PFSK-1 (cell line): ENCODE data around the gene TADA2B.

Source experiments
- POLR2AphosphoS5 ChIP-seq: IDR thresholded peaks from 2 replicates; pipeline ENCODE4 v1.6.1; 2012; ENCODE audit warnings: low read depth, mild to moderate bottlenecking, control low read depth, low read length, moderate library complexity
- TF ChIP-seq, protein P1 (sequence below), 2 experiments: IDR thresholded peaks; 2 replicates each; pipeline versions ENCODE4 v1.6.1 to v1.8.0; 2011 to 2012; ENCODE audit warnings: low read depth in 2 of 2, low read length in 2 of 2, control low read depth in 1 of 2, inconsistent platforms in 1 of 2, mild to moderate bottlenecking in 1 of 2, moderate library complexity in 1 of 2; ENCODE audit not compliant: insufficient read depth in 1 of 2

DNA sequence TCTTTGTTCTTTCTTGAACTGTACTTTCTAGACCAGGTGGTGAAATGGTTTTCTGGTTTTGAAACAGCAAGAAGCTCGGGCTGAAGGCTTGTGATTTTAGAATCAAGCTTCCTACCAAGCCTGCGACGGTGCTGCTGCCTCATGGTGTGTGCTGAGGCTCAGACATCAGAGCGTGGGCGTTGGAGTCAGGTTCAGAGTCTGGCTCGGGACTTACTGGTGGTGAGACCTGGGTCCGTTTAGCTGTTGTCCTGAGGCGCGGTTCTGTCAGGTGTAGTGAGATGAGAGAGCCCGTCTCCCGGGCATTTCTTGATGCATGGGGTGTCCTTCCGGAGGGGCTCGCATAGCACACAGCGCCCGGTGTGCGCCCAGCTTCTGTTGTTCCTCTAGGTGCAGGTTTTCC lies 19.7 kb upstream of the TADA2B start:
- TF ChIP-seq, protein P1, sequence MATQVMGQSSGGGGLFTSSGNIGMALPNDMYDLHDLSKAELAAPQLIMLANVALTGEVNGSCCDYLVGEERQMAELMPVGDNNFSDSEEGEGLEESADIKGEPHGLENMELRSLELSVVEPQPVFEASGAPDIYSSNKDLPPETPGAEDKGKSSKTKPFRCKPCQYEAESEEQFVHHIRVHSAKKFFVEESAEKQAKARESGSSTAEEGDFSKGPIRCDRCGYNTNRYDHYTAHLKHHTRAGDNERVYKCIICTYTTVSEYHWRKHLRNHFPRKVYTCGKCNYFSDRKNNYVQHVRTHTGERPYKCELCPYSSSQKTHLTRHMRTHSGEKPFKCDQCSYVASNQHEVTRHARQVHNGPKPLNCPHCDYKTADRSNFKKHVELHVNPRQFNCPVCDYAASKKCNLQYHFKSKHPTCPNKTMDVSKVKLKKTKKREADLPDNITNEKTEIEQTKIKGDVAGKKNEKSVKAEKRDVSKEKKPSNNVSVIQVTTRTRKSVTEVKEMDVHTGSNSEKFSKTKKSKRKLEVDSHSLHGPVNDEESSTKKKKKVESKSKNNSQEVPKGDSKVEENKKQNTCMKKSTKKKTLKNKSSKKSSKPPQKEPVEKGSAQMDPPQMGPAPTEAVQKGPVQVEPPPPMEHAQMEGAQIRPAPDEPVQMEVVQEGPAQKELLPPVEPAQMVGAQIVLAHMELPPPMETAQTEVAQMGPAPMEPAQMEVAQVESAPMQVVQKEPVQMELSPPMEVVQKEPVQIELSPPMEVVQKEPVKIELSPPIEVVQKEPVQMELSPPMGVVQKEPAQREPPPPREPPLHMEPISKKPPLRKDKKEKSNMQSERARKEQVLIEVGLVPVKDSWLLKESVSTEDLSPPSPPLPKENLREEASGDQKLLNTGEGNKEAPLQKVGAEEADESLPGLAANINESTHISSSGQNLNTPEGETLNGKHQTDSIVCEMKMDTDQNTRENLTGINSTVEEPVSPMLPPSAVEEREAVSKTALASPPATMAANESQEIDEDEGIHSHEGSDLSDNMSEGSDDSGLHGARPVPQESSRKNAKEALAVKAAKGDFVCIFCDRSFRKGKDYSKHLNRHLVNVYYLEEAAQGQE (IDR thresholded peaks at IDR 0.05; ENCODE audit: insufficient read depth in 1 of 2, low read depth in 2 of 2, low read length in 2 of 2): no peak
- TF ChIP-seq POLR2AphosphoS5: no peak
